ENCODE measurements around the gene TLK1. TPM values are rescaled to one million over a fixed set of nuclear protein-coding genes. Genes with fewer than 3 reads are reported as not detected.

The TLK1 gene
- total and polyA plus RNA-seq, 9 of the 15 experiments (the other 6 are each of a cell fraction or from before 2014, with no cell fraction given) = 20.2 to 101 (median 40.5) TPM

DNA sequence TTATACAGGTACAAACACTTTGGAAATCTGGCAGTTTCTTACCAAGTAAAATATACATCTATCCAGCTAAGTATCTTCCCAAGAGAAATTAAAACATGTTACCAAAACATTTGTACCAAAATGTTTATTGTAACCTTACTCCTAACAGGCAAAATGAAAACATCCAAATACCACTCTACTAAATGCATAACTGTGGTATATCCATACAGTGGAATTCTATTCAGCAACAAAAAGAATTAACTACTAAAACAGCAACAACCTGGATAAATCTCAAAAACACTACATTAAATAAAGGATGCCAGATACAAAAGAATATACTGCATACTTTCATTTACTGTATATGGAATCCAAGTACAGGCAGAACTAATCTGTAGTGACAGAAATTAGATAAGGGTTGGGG is 51.1 kb downstream of the TLK1 start:
- H3K9me3 ChIP-seq (replicated peaks; ENCODE audit: control insufficient read depth, insufficient read depth, low read depth, low read length) = no peaks in the 10 kb centered on the region
- H3K4me1 ChIP-seq (replicated peaks in 1 of 2; ENCODE audit: control insufficient read depth in 2 of 2, insufficient read depth in 2 of 2, low read length in 2 of 2) = peaks cover 0 to 2% of the 10 kb centered on the region in 2 experiments; a peak in 3 of 5 replicates
- H2AFZ ChIP-seq (ENCODE audit: low read depth, low read length) = no peak overlapping the region
- peaks cover 96% of the 10 kb centered on the region for H3K79me2 ChIP-seq (ENCODE audit: control insufficient read depth, insufficient read depth, low read length)
- intact Hi-C loops (cut with micrococcal nuclease) = no loop called here
- no peaks in the 10 kb centered on the region for H3K27me3 ChIP-seq (ENCODE audit: control insufficient read depth in 2 of 2, insufficient read depth in 2 of 2, low read length in 2 of 2)
- 0 out of 2 replicates have a peak, but pooled peaks cover 5% of the 10 kb centered on the region for H4K20me1 ChIP-seq (replicated peaks; ENCODE audit: control insufficient read depth, insufficient read depth, low read length)
- no peak overlapping the region for H3K9ac ChIP-seq (ENCODE audit: insufficient read depth in 1 of 2, low read depth in 2 of 2, low read length in 2 of 2)
- CTCF ChIA-PET (ENCODE audit: low intra/inter-chr PET ratio) = no interaction called here
- H3K4me2 ChIP-seq (ENCODE audit: insufficient read depth, low read length) = no peak overlapping the region
- no TSS peak for BruUV-seq (replicated peaks)
- no peak overlapping the region for H3K27ac ChIP-seq (ENCODE audit: extremely low read depth, low read depth, low read length)
- peaks cover 19% of the 10 kb centered on the region; the same call in 2 of the 3 replicates for H3K36me3 ChIP-seq (ENCODE audit: control insufficient read depth, insufficient read depth, low read length)
- TF ChIP-seq MEIS2 (IDR thresholded peaks at IDR 0.05; ENCODE audit: partially characterized antibody) = peak; percentile 7
- TF ChIP-seq, protein P1, sequence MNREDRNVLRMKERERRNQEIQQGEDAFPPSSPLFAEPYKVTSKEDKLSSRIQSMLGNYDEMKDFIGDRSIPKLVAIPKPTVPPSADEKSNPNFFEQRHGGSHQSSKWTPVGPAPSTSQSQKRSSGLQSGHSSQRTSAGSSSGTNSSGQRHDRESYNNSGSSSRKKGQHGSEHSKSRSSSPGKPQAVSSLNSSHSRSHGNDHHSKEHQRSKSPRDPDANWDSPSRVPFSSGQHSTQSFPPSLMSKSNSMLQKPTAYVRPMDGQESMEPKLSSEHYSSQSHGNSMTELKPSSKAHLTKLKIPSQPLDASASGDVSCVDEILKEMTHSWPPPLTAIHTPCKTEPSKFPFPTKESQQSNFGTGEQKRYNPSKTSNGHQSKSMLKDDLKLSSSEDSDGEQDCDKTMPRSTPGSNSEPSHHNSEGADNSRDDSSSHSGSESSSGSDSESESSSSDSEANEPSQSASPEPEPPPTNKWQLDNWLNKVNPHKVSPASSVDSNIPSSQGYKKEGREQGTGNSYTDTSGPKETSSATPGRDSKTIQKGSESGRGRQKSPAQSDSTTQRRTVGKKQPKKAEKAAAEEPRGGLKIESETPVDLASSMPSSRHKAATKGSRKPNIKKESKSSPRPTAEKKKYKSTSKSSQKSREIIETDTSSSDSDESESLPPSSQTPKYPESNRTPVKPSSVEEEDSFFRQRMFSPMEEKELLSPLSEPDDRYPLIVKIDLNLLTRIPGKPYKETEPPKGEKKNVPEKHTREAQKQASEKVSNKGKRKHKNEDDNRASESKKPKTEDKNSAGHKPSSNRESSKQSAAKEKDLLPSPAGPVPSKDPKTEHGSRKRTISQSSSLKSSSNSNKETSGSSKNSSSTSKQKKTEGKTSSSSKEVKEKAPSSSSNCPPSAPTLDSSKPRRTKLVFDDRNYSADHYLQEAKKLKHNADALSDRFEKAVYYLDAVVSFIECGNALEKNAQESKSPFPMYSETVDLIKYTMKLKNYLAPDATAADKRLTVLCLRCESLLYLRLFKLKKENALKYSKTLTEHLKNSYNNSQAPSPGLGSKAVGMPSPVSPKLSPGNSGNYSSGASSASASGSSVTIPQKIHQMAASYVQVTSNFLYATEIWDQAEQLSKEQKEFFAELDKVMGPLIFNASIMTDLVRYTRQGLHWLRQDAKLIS (CRISPR knock-in tag; IDR thresholded peaks at IDR 0.05) = no peak
- POLR2A ChIA-PET = interaction anchor here (0.6 to 0.9 kb wide), 2 partner anchors 15 to 146 kb away, joined by 3 to 5 read pairs; no protein-coding TSS in a partner anchor
- H3K9me1 ChIP-seq (ENCODE audit: control insufficient read depth, insufficient read depth, low read length) = no peaks in the 10 kb centered on the region
- ATAC-seq (peak; percentile 65), FAIRE-seq (no peak), DNase-seq (ENCODE audit: extremely low read depth in 1 of 4, low spot score in 3 of 4) (no peak)
- H3K4me3 ChIP-seq = no peak overlapping the region
- in situ Hi-C loops (cut with MboI) = no loop called here

Measured in K562 (cell line).